NCI-H2196 treated with DMSO at 0.1 percent for 48 hours (cell line): ENCODE data around the gene KCNJ6.
"Not testable (repeated sequence)": the region's sequence is repeated elsewhere in the genome, so short reads cannot be mapped to it uniquely, and the experiment has no call there.

Experiments
- DNase-seq: peaks from one replicate; lab custom pipeline; 2025; ENCODE audit not compliant: unreplicated experiment; lab: John Stamatoyannopoulos, UW

Gene KCNJ6

GRCh38 chr21:37746849-37747248 is 169.4 kb downstream of the KCNJ6 start:
- no peak for DNase-seq

GRCh38 chr21:37744551-37744950 is 171.7 kb downstream of the KCNJ6 start:
- no peak for DNase-seq

- peak; percentile 49 for DNase-seq
Observed at GRCh38 chr21:37742532-37742931, 173.7 kb downstream of the KCNJ6 start.

- no peak for DNase-seq
Observed at GRCh38 chr21:37742115-37742514, 174.1 kb downstream of the KCNJ6 start.

GRCh38 chr21:37737996-37738395 is 178.3 kb downstream of the KCNJ6 start:
- DNase-seq, result no peak

GRCh38 chr21:37737507-37737906 is 178.8 kb downstream of the KCNJ6 start:
- no peak for DNase-seq

- DNase-seq, result no peak
Observed at GRCh38 chr21:37734846-37735245, 181.4 kb downstream of the KCNJ6 start.

GRCh38 chr21:37732927-37733326 is 183.3 kb downstream of the KCNJ6 start:
- no peak for DNase-seq

GRCh38 chr21:37724201-37724600 is 192.1 kb downstream of the KCNJ6 start:
- DNase-seq, result no peak

- no peak for DNase-seq
Observed at GRCh38 chr21:37717534-37717933, 198.7 kb downstream of the KCNJ6 start.

GRCh38 chr21:37712569-37712934 is 203.7 kb downstream of the KCNJ6 start:
- DNase-seq, result not testable (repeated sequence)

- peak; percentile 76 for DNase-seq
Observed at GRCh38 chr21:37711836-37712568, 204.3 kb downstream of the KCNJ6 start.

GRCh38 chr21:37711286-37711829 is 204.9 kb downstream of the KCNJ6 start:
- DNase-seq, result no peak

- DNase-seq, result no peak
Observed at GRCh38 chr21:37710546-37711285, 205.5 kb downstream of the KCNJ6 start.

- DNase-seq, result no peak
Observed at GRCh38 chr21:37704751-37705150, 211.5 kb downstream of the KCNJ6 start.

GRCh38 chr21:37702241-37702640 is 214.0 kb downstream of the KCNJ6 start:
- DNase-seq, result no peak

- peak; percentile 83 for DNase-seq
Observed at GRCh38 chr21:37700641-37701202, 215.5 kb downstream of the KCNJ6 start.

GRCh38 chr21:37699024-37699775 is 217.1 kb downstream of the KCNJ6 start:
- DNase-seq, result no peak

GRCh38 chr21:37696936-37697335 is 219.3 kb downstream of the KCNJ6 start:
- DNase-seq, result no peak

GRCh38 chr21:37695111-37695510 is 221.1 kb downstream of the KCNJ6 start:
- no peak for DNase-seq

GRCh38 chr21:37688952-37689659 is 227.2 kb downstream of the KCNJ6 start:
- DNase-seq, result no peak
